HG03039 (cell line): ENCODE measurements around the gene RELB.
"Not testable (repeated sequence)": the region's sequence is repeated elsewhere in the genome, so short reads cannot be mapped to it uniquely, and the experiment has no call there.

Experiments
- ATAC-seq: cut with Tn5 transposase; IDR thresholded peaks from one replicate; pipeline ENCODE4 v1.9.1; 2021; ENCODE audit warnings: mild to moderate bottlenecking, moderate library complexity; ENCODE audit not compliant: unreplicated experiment

Gene RELB

DNA sequence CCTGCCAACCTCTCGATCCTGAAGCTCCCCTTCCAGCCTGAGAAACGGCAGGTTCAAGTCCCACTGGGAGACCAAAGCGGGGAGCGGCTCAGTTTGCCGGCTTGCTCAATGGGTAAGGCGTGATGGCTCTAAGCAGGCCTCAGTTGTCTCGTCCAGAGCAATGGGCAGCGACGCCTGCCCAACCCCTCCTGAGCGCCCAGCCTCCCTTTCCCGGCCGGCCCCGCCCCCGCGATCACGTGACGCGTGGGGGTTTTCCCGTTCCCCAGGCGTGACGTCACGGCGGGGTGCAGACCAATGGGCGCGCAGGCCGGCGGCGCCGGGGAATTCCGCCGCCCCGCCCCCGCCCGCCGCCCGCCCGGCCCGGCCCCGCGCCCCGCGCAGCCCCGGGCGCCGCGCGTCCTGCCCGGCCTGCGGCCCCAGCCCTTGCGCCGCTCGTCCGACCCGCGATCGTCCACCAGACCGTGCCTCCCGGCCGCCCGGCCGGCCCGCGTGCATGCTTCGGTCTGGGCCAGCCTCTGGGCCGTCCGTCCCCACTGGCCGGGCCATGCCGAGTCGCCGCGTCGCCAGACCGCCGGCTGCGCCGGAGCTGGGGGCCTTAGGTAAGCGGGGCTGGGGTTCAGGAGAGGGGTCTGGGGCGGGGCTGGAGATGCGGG is at the start of gene RELB:
RELB (plus strand) TSS at position 378 of the 653 bp plus-strand sequence; CDS start at position 494, 116 bp downstream.
- ATAC-seq: peak; percentile 46

- no peak for ATAC-seq
Observed at GRCh38 chr19:44954278-44954648, 47.0 kb upstream of the RELB start.

DNA sequence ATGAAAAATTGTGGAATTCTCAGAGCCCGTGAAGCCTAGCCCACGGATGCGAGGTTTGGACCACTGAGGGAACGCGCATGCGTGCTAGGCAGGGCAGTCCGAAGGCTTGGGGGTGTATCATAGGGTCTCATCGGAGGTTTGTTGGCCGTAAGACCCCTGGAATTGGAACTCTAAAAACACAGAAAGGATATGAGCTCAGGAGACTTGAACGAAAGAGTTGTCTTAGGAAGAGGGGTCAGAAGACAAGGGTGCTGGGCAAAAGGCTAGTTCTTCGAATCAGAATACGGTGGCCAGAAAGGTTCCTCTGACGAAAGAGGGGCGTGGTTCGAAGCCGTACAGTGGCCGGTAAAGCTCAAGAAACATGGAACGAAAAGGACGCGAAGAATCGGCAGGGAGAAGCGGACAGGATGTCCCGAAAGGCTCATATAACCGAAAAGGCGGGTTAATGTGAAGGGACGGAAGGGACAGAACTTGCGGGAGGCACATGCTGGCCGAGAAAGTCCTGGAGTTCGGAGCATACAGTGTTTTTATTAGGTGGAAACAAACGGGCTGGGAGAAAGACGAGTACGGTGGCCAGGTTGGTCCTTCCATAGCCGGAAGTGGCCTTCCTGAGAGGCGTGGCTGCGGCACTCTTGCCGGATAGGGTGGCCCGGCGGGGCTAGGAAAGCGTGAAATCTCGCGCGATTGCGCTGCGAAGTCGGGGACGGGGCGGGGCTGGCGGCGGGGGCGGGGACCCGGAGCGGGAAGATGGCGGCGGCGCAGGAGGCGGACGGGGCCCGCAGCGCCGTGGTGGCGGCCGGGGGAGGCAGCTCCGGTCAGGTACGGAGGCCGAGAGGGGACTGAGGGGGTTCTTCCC is 46.4 kb upstream of the RELB start, which contains the start of gene CLPTM1:
CLPTM1 (plus strand) TSS at position 732 of the 856 bp plus-strand sequence; CDS start at position 748, 16 bp downstream.
- ATAC-seq: peak; percentile 71

DNA sequence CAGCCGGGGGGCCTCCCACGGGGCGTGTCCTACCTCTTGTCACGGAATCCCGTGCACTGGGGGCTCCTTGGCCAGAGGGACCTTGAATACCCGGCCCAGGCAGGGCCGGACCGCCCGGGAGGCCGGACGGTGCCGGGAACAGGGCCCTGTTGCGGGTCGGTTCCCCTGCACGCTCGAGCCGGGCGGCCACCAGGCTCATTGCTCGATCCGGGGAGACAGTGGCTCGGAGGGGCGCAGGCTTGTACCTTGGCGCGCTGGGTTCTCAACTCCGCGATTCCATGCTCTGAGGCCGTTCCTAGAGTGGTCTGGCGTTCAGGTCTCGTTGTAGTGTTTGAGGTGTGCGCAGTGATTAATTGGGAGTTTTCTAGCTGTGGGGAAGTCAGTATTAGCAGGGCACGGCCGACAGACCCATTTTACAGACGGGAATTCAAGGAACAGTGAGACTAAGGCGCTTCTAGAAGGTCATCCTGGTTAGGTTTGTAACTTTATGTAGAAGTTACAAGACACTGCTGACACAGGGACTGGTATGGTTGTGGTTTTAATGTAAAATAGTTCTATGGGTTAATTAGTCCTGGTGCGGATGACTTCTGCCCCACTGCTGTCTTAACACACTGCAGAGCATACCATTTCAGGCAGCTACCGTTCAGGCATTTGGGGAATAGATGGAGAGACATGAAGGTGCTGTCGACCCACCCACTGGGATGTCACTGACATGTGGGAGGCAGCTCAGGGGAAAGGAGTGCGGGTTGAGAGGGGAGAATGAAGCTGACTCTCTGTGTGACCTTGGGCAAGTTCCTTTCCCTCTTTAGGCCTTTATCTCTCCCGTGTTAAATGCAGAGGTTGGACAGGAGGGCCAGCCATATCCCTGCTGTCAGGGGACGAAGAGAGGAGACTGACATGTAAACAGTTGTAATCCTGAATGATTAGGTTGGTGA is 45.5 kb upstream of the RELB start:
- peak; percentile 25 for ATAC-seq

DNA sequence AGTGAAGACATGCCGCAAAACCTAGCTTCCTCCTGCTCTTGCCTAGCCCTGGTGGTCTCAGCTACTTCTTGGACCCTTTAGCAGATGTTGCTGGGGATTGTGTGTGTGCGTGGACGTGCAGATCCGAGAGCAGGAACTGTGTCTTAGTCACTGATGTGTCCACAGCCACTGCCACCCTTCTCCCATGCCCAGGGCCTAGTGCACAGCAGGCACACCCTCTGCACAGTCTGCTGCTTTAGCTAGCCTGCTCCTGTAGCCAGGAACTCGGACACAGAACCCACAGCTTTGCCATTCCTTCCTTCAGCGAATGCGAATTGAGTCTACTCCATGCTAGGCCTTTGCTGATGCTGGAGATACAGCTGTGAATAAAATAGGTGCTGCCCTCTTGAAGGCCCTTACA is 43.7 kb upstream of the RELB start:
- no peak for ATAC-seq

- no peak for ATAC-seq
Observed at GRCh38 chr19:44958090-44958489, 43.2 kb upstream of the RELB start.

DNA sequence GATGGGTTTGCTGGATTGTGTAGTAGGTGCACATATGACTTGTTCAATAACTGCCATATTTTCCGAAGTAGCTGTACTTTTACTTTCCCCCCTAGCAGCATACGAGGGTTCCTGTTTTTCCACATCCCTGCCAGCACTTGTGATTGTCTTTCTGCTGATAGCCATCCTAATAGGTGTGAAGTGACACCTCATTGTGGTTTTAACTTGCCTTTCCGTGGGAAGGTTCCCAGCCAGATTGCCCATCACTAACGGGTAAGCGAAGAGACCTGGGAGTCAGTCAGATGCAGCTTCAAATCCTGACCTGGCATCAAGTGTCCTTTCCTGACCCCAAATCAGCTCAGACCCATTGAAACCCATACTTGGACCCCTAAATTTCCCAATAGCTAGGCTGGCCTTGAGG is 41.6 kb upstream of the RELB start:
- no peak for ATAC-seq

- no peak for ATAC-seq
Observed at GRCh38 chr19:44960906-44961728, 40.1 kb upstream of the RELB start.

DNA sequence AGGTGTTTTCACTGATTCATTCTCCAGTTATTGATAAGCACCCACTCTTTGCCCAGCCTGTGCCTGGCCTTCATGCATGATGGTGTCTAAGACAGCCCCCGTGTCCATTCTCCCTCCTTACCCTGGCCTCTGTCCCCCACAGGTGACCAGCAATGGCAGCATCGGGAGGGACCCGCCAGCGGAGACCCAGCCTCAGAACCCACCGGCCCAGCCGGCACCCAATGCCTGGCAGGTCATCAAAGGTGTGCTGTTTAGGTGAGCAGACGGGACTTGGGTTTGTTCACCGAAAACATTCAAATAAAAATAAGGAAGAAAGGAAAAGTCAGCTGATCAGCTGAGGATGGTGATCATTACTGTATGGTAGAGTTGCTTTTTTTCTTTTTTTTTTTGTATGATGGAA is 39.4 kb upstream of the RELB start:
- ATAC-seq: no peak

DNA sequence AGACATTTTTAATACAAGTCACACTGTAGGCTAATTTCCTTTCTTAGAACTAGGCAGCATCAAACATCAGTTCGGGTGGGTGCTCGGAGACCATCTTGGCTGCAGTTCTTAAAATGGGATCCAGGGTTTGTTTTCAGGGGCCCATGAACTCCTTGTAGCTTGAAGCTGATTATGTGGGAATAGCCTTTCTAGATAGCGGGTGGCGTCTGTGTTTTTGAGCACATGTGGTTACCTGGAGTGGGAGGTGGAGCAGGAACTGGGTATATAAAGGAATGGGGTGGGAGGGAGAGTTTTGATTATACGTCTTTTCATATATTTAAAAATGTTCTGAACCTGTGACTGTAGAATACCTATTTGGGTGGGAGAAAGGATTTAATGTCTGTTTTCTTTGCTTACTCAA is 33.1 kb upstream of the RELB start:
- ATAC-seq: no peak

GRCh38 chr19:44968670-44969069 is 32.6 kb upstream of the RELB start:
- ATAC-seq: no peak

DNA sequence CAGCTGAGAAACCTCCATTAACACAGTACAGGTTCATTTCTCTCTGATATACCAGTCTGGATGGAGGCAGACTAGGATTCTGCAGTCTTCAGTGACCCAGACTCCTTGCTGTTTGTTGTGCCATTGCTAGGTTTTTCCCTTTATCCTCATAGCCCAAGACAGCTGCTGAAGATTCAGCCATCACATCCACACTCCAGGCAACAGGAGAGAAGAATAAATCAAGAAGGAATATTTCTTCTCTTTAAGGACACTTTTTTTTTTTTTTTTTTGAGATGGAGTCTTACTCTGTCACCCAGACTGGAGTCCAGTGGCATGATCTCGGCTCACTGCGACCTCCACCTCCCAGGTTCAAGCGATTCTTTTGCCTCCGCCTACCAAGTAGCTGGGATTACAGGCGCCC is 31.8 kb upstream of the RELB start:
- ATAC-seq: no peak

GRCh38 chr19:44971451-44971850 is 29.8 kb upstream of the RELB start:
- not testable (repeated sequence) for ATAC-seq

DNA sequence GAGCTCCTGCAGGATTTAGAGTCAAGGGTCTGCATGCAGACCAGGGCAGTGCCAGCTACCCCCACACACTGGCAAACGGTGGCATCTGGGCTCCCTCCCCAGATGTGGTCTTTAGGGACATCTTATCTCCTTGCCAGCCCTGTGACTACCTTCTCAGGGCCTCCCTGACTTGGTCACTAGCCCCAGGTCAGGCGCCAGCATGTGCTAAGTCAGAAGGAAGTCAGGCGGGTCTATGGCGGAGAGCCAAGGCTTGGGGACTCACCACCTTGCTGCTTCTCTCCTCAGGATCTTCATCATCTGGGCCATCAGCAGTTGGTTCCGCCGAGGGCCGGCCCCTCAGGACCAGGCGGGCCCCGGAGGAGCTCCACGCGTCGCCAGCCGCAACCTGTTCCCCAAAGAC is 28.5 kb upstream of the RELB start:
- no peak for ATAC-seq

- ATAC-seq: no peak
Observed at GRCh38 chr19:44973982-44974735, 27.1 kb upstream of the RELB start.

- no peak for ATAC-seq
Observed at GRCh38 chr19:44974857-44975256, 26.4 kb upstream of the RELB start.

DNA sequence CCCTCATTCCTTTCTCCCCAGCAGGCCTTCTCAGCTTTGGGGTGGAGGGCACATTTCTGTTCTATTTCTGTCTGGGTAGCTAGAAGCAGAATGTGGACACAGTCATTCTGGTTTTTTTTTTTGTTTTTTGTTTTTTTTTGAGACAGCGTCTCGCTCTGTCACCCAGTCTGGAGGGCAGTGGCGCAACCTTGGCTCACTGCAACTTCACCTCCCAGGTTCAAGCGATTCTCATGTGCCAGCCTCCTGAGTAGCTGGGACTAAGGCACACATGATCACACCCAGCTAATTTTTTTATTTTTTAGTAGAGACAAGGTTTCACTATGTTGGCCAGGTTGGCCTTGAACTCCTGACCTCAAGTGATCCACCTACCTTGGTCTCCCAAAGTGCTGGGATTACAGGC is 25.8 kb upstream of the RELB start:
- ATAC-seq: no peak

DNA sequence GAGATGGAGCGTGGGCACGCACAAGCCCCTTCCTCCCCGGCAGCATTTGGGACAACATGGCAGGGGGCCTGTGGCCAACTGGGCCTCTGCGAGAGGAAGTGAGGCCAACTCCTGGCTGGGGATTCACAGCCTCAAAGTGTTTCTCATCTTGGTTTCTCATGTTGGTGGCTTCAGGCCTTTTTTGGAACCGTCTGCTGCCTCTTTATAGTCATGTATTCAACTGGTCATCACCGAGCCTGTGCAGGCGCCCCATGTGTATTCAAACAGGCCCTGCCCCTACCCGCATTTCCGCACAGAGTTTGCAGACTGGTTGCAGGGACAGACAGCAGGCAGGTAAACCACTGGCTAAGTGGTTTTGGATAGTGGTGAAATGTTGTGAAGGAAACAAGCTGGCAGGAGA is 17.3 kb upstream of the RELB start:
- no peak for ATAC-seq

DNA sequence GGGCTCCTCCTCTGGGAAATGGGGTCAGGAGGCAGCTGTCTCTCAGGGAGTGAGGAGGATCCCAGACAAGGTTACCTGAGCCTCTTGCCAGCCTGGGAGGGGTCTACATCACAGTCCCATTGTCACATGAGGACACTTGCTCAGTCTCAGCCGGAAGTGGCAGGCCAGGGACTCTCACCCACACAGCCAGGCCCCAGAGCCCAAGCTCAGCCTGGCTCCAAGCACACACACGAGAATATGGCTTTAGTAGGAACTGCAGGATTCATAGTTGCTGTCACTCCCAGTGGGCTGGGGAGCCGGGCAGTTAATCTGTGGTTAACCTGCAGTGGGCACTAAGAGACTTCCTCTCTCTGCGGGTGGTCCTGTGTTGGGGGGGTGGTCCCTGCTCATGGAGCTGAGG is 15.8 kb upstream of the RELB start:
- no peak for ATAC-seq

- ATAC-seq: no peak
Observed at GRCh38 chr19:44986389-44986788, 14.9 kb upstream of the RELB start.
